HL-60 (cell line): ENCODE results near the gene TCFL5.

Experiments used
- DNase-seq, 2 experiments: peaks; one replicate each; pipeline ENCODE4 v3.0.0-alpha.2; 2010 to 2020; ENCODE audit warnings: low read depth in 1 of 2, low spot score in 1 of 2
- H3K27ac ChIP-seq: fragments of 250-450 bp; sonication (Bioruptor Pico); replicated peaks from 2 replicates; pipeline ENCODE4 v1.5.1; 2020; ENCODE audit warnings: mild to moderate bottlenecking, moderate library complexity
- H3K27me3 ChIP-seq: fragments of 250-450 bp; sonication (Bioruptor Pico); 2 replicates; pipeline ENCODE4 v1.5.1; 2021; ENCODE audit warnings: mild to moderate bottlenecking, moderate library complexity; ENCODE audit not compliant: insufficient read depth, poor library complexity, severe bottlenecking
- H3K4me3 ChIP-seq: replicated peaks from 2 replicates; pipeline ENCODE4 v1.5.1; 2011; ENCODE audit warnings: mild to moderate bottlenecking, control low read depth, low read length; ENCODE audit not compliant: insufficient read depth
- CTCF ChIP-seq: IDR thresholded peaks from one replicate; pipeline ENCODE4 v1.5.1; 2011; ENCODE audit warnings: low read length, control low read depth, inconsistent platforms; ENCODE audit not compliant: insufficient read depth
- GABPA ChIP-seq: IDR thresholded peaks from 2 replicates; pipeline ENCODE4 v1.6.1; 2012; ENCODE audit warnings: low read depth
- POLR2AphosphoS5 ChIP-seq: IDR thresholded peaks from 2 replicates; pipeline ENCODE4 v1.6.1; 2012; ENCODE audit warnings: low read depth
- REST ChIP-seq: IDR thresholded peaks from 2 replicates; pipeline ENCODE4 v1.6.1; 2012; ENCODE audit warnings: low read depth; ENCODE audit not compliant: insufficient replicate concordance
- SPI1 ChIP-seq: IDR thresholded peaks from 2 replicates; pipeline ENCODE4 v1.6.1; 2012; ENCODE audit warnings: low read depth, mild to moderate bottlenecking, borderline replicate concordance

TCFL5 gene

GRCh38 chr20:62809530-62810428, 51.8 kb downstream of the TCFL5 start:
- Histone ChIP-seq H3K4me3 (no peak overlapping the region), H3K27me3 (no peaks in the 10 kb centered on the region), H3K27ac (no peak overlapping the region)
- TF ChIP-seq POLR2AphosphoS5 (no peak), GABPA (no peak), REST (no peak), CTCF (no peak), SPI1 (no peak)
- no peak for DNase-seq

GRCh38 chr20:62808211-62808865, 53.3 kb downstream of the TCFL5 start:
- peak in 1 of 2 experiments; percentile 68 for DNase-seq
- no peaks in the 10 kb centered on the region for H3K27me3 ChIP-seq
- no peak overlapping the region for H3K27ac ChIP-seq
- TF ChIP-seq CTCF (peak; percentile 67), GABPA (no peak)
- no peak overlapping the region for H3K4me3 ChIP-seq

GRCh38 chr20:62807444-62808210, 54.0 kb downstream of the TCFL5 start:
- no peak for DNase-seq
- TF ChIP-seq SPI1, result no peak
- no peak for TF ChIP-seq GABPA
- TF ChIP-seq POLR2AphosphoS5, result no peak
- no peak for TF ChIP-seq REST
- TF ChIP-seq CTCF, result no peak
- Histone ChIP-seq H3K27ac (no peak overlapping the region), H3K27me3 (no peaks in the 10 kb centered on the region), H3K4me3 (no peak overlapping the region)
